GM19099 (cell line): ENCODE results near the gene BSND.

Experiments used
- POLR2A ChIP-seq: IDR thresholded peaks from 3 replicates; pipeline ENCODE4 v1.6.1; 2011; ENCODE audit warnings: low read depth; ENCODE audit not compliant: insufficient read length; ENCODE audit errors: extremely low read depth

Gene BSND

DNA sequence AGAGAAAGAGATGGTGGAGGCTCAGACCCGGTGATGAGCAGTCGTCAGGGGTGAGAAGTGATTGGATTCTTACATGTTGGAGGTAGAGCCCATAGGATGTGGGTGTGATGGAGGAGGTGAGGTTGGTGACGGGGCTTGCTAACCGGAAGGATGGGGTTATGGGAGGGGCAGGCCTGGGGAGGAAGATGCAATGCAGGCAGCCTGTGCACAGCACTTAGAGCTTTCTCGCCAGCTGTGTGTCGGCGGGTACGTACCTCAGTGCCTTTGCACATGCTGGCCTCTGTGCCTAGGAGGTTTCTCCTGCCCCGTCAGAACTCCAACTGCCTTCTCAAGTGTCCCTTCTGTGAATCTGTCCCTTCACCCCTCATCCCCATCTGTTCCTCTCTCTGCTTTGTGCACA is 2.9 kb upstream of the BSND start:
- TF ChIP-seq POLR2A, result no peak

GRCh38 chr1:54996359-54996868 is 2.3 kb upstream of the BSND start:
- no peak for TF ChIP-seq POLR2A

- TF ChIP-seq POLR2A, result no peak
Measured at GRCh38 chr1:54996869-54997710, 1.6 kb upstream of the BSND start.

DNA sequence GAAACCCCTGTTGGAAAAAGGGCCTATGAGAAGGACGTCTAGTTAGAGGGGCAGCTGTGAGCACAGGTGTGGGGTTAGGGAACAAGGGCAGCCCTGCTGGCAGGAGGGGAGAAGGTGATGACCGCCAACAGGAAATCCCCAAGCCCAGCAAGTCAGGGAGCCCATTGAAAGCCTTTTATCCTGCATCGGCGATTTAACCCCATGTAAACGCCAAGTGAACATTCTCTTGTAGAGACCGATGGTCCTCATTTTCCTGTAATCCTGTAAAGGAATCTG is 1.1 kb upstream of the BSND start:
- no peak for TF ChIP-seq POLR2A

GRCh38 chr1:54998100-54998499 is 633 bp upstream of the BSND start:
- TF ChIP-seq POLR2A, result no peak

DNA sequence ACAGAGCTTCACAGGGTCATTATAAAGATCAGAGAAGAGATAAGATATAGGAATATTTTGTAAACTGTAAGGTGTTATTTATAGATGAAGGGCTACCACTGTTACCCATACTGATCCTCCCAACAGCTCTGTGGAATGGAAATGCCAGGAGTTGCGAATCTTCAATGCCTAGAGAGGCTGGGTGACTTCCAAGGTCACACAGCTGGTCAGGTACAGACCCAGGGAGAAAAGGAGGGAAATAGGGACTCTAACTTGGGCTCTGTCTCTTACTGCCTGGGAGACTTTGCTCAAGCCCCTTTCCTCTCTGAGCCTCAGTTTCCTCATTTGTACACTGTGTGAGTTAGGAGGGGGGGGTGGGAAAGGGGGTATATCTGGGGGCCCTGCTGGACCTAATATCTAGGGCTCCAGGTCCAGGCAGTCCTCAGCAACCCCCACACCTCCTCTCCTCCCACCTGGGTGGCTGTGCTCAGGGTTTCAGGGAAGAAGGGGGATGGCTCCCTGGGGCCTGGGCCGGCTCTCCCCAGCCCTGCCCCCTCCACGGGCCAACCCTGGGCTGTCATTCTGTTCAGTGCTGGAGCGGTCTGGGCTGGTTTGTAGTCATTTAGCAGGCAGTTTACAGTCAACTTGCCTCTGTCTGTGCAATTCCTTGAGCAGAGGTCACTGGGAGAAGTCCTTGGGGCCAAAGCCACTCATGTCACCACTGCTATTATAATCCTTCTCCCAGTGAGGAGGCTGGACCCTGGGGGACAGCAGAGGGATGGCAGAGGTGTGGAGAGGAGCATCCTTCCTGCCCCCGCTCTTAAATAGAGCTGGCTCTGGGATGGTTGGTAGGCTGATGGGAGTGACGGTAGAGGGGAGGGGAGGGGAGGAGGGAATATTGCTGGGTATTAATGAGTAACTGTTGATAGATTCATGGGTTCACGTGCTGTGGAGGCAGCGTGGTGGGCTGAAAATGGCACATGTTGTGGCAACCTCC is 1.7 kb downstream of the BSND start:
- TF ChIP-seq POLR2A, result no peak

DNA sequence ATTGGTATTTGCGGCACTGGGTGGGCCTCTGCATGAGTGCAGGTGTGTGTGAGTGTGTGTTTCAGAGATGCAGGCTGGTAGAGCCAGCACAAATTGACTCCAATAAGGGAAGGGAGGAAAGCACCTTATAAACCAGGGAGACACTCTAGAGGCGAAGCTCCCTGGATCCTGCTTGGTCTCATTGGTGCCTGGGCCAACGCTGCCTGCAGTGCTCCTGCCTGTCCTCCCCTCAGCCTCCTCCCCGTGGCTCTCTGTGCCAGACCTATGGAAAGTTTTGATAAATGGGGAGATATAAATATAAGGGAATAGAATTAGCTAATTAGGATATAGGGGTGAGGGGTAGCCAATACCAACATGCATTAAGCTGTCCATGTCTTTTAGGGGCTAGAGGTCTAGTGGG is 2.6 kb downstream of the BSND start:
- no peak for TF ChIP-seq POLR2A

- TF ChIP-seq POLR2A, result no peak
Measured at GRCh38 chr1:55002686-55003085, 4.0 kb downstream of the BSND start.

GRCh38 chr1:55005351-55006140 is 6.8 kb downstream of the BSND start:
- no peak for TF ChIP-seq POLR2A

GRCh38 chr1:55006931-55007330 is 8.2 kb downstream of the BSND start:
- TF ChIP-seq POLR2A, result no peak

GRCh38 chr1:55007625-55008024 is 8.9 kb downstream of the BSND start:
- TF ChIP-seq POLR2A, result no peak

- TF ChIP-seq POLR2A, result no peak
Measured at GRCh38 chr1:55010194-55010886, 11.6 kb downstream of the BSND start.

DNA sequence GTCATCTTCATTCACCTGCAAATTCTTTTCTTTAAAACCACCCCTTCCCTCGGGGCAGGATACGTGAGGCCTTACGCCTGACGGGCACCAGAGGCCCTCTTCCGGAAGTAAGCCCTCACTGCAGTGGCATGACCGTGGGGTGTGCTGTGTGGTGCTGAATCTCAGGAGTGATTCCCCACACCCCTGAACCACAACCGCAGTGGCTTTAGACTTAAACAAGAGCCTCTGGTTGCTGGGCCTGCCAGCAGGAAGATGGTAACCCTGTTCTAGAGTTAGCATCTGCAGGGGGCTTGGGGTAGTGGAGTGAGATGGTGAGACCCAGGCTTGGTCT is 12.1 kb downstream of the BSND start:
- TF ChIP-seq POLR2A, result no peak

- no peak for TF ChIP-seq POLR2A
Measured at GRCh38 chr1:55012661-55013060, 13.9 kb downstream of the BSND start.
